C4-2B (cell line): ENCODE measurements around the gene ASPDH.

ENCODE experiments used
- CTCF ChIP-seq: fragments of 450-650 bp; conservative IDR thresholded peaks from 2 replicates; pipeline ENCODE4 v1.5.1; 2017; ENCODE audit warnings: mild to moderate bottlenecking
- ZFX ChIP-seq: fragments of 450-650 bp; IDR thresholded peaks from 2 replicates; pipeline ENCODE4 v1.6.1; 2017

- no peak for TF ChIP-seq CTCF
- TF ChIP-seq ZFX, result no peak
These were observed 33.0 kb upstream of the ASPDH start for GRCh38 chr19:50546527-50547221.
